KBM-7 (cell line): Measurements from ENCODE around the gene GPX8.

Source experiments
- DNase-seq: peaks from one replicate; pipeline ENCODE4 v3.0.0-alpha.2; 2015
- in situ Hi-C: fragments of 300-500 bp; cut with MboI; formaldehyde crosslinking; loops from 2 replicates; pipeline ENCODE4 v1.14.3; 2020; ENCODE audit warnings: low sequenced_read_pairs, low pct_unique_long_range_greater_than_20kb, mixed read lengths

Gene GPX8

GRCh38 chr5:55171471-55171870 lies 11.5 kb downstream of the GPX8 start:
- in situ Hi-C loops: no loop called here
- no peak for DNase-seq

GRCh38 chr5:55172051-55172899 lies 12.3 kb downstream of the GPX8 start:
- in situ Hi-C loops: no loop called here
- DNase-seq: peak; percentile 80

- peak; percentile 67 for DNase-seq
- in situ Hi-C loops: no loop called here
Observed at GRCh38 chr5:55172937-55173686, 13.1 kb downstream of the GPX8 start, which contains the start of gene CDC20B. CDC20B (minus strand) TSS chr5:55173177; CDS start chr5:55173000, 177 bp downstream.

GRCh38 chr5:55173687-55174230 lies 13.8 kb downstream of the GPX8 start:
- no peak for DNase-seq
- in situ Hi-C loops: no loop called here

GRCh38 chr5:55175781-55176175 lies 15.8 kb downstream of the GPX8 start:
- no peak for DNase-seq
- in situ Hi-C loops: loop anchor here (25.0 kb wide), 1 partner anchor 737 kb away; no protein-coding TSS in a partner anchor

GRCh38 chr5:55176176-55176818 lies 16.3 kb downstream of the GPX8 start:
- in situ Hi-C loops: loop anchor here (25.0 kb wide), 1 partner anchor 736 kb away; no protein-coding TSS in a partner anchor
- peak; percentile 82 for DNase-seq

GRCh38 chr5:55177078-55177477 lies 17.1 kb downstream of the GPX8 start:
- DNase-seq: no peak
- in situ Hi-C loops: loop anchor here (25.0 kb wide), 1 partner anchor 735 kb away; no protein-coding TSS in a partner anchor

GRCh38 chr5:55180016-55180415 lies 20.0 kb downstream of the GPX8 start:
- no peak for DNase-seq
- in situ Hi-C loops: loop anchor here (25.0 kb wide), 1 partner anchor 732 kb away; no protein-coding TSS in a partner anchor

GRCh38 chr5:55187370-55187769 lies 27.4 kb downstream of the GPX8 start:
- in situ Hi-C loops: loop anchor here (25.0 kb wide), 1 partner anchor 725 kb away; no protein-coding TSS in a partner anchor
- peak; percentile 44 for DNase-seq

GRCh38 chr5:55188656-55189540 lies 28.9 kb downstream of the GPX8 start:
- in situ Hi-C loops: loop anchor here (25.0 kb wide), 1 partner anchor 723 kb away; no protein-coding TSS in a partner anchor
- no peak for DNase-seq

GRCh38 chr5:55191165-55191564 lies 31.2 kb downstream of the GPX8 start:
- DNase-seq: no peak
- in situ Hi-C loops: loop anchor here (25.0 kb wide), 1 partner anchor 721 kb away; no protein-coding TSS in a partner anchor

GRCh38 chr5:55205001-55205400 lies 45.0 kb downstream of the GPX8 start:
- DNase-seq: no peak
- in situ Hi-C loops: no loop called here

GRCh38 chr5:55211184-55211874 lies 51.4 kb downstream of the GPX8 start:
- in situ Hi-C loops: no loop called here
- DNase-seq: no peak
